Progenitor cell of endocrine pancreas (in vitro differentiated cells): ENCODE results near the gene CHRM4. TPM values are rescaled to one million over a fixed set of nuclear protein-coding genes. Genes with fewer than 3 reads are reported as not detected.

ENCODE experiments used
- DNase-seq: peaks from one replicate; pipeline ENCODE4 v3.0.0; 2021; ENCODE audit warnings: low spot score; ENCODE audit not compliant: unreplicated experiment
- H3K27ac Mint-ChIP-seq: 2 replicates; pipeline ENCODE4 v1.8.0; 2021; ENCODE audit warnings: mild to moderate bottlenecking, moderate library complexity, mixed read lengths
- H3K27me3 Mint-ChIP-seq: 2 replicates; pipeline ENCODE4 v1.8.0; 2021; ENCODE audit warnings: mixed read lengths
- H3K36me3 Mint-ChIP-seq: 2 replicates; pipeline ENCODE4 v1.8.0; 2022; ENCODE audit warnings: mixed read lengths; ENCODE audit not compliant: insufficient read depth
- H3K4me1 Mint-ChIP-seq: 2 replicates; pipeline ENCODE4 v1.8.0; 2021; ENCODE audit warnings: low read depth, mixed read lengths
- H3K4me3 Mint-ChIP-seq: 2 replicates; pipeline ENCODE4 v1.8.0; 2021; ENCODE audit warnings: low read depth, mild to moderate bottlenecking, moderate library complexity, mixed read lengths
- H3K9me3 Mint-ChIP-seq: 2 replicates; pipeline ENCODE4 v1.8.0; 2021; ENCODE audit warnings: low read depth, mixed read lengths
- total RNA-seq: library from RNA; stranded (reverse); gene quantifications from 2 replicates; pipeline ENCODE4 v1.2.1, GENCODE V29; 2021
- TF ChIP-seq, protein P1 (sequence below): fragments of 200-600 bp; sonication (generic); IDR thresholded peaks from one replicate; pipeline ENCODE4 v1.5.0; 2021; ENCODE audit warnings: antibody characterized with exemption, mild to moderate bottlenecking; ENCODE audit not compliant: unreplicated experiment

Gene CHRM4
- total RNA-seq, 1 donor from 2014 or later = 0.81 TPM

DNA sequence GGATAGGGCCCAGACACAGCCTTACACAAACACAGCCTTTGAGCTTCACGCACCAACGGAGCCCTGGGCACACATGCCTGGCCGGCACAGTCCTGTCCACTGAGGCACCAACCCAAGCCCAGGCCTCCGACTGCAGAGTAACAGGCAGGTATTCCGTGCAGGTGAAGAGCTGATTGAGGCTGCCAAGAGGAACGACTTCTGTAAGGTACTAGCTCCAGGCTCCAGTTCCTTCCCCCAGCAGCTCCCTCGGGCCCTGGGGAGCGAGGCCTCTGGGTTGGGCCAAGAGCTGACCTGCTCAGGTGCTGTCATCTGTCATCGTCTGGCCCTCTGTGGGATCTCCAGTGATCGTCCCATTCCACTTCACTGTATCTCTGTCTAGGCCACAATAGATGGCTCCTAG lies 13.3 kb downstream of the CHRM4 start:
- peaks cover 8% of the 10 kb centered on the region for H3K36me3 Mint-ChIP-seq
- no peak overlapping the region for H3K4me3 Mint-ChIP-seq
- peaks cover 7% of the 10 kb centered on the region for H3K4me1 Mint-ChIP-seq
- no peaks in the 10 kb centered on the region for H3K27me3 Mint-ChIP-seq
- H3K9me3 Mint-ChIP-seq = no peaks in the 10 kb centered on the region
- TF ChIP-seq, protein P1, sequence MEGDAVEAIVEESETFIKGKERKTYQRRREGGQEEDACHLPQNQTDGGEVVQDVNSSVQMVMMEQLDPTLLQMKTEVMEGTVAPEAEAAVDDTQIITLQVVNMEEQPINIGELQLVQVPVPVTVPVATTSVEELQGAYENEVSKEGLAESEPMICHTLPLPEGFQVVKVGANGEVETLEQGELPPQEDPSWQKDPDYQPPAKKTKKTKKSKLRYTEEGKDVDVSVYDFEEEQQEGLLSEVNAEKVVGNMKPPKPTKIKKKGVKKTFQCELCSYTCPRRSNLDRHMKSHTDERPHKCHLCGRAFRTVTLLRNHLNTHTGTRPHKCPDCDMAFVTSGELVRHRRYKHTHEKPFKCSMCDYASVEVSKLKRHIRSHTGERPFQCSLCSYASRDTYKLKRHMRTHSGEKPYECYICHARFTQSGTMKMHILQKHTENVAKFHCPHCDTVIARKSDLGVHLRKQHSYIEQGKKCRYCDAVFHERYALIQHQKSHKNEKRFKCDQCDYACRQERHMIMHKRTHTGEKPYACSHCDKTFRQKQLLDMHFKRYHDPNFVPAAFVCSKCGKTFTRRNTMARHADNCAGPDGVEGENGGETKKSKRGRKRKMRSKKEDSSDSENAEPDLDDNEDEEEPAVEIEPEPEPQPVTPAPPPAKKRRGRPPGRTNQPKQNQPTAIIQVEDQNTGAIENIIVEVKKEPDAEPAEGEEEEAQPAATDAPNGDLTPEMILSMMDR = no peak
- H3K27ac Mint-ChIP-seq = no peak overlapping the region
- DNase-seq = no peak

DNA sequence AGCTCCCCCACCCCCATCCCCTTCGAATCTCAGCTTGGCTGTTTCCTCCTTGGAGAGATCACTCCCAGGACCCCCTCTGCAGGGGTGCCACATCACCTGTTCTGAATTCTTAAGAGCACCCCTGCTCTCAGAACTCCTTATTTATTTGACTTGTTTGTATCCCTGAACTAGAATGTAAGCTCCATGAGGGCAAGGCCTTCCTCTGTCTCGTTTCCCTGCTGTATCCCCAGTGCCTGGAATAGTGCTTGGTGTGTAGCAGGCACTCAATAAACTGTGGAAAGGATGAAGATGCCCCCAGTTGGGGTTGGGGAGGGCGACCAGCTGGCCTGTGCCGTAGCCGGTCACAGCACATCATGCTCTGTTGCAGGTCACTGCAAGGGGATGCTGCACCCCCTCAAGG lies 13.7 kb downstream of the CHRM4 start:
- peaks cover 5% of the 10 kb centered on the region for H3K4me1 Mint-ChIP-seq
- peaks cover 8% of the 10 kb centered on the region for H3K36me3 Mint-ChIP-seq
- H3K4me3 Mint-ChIP-seq = no peak overlapping the region
- H3K27ac Mint-ChIP-seq = no peak overlapping the region
- H3K9me3 Mint-ChIP-seq = no peaks in the 10 kb centered on the region
- DNase-seq = no peak
- TF ChIP-seq, protein P1 = no peak
- H3K27me3 Mint-ChIP-seq = no peaks in the 10 kb centered on the region

DNA sequence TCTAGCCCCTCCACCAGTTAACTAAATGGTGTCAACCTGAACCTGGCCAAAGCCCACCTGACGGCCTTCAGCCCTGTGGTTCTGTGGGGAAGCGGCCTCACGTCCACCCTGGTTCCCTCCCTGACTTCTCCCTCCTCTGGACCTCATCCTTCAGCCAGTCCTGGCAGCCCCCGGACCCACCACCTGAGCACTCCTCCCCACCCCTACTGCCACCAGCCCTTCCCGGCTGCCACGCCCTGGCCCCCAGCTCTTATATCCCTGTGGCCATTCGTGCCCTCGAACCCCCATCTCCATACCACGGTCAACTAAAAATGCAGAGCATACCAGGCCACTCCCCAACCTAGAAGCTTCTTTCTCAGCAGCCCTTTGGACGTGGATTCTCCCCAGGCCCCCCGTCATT lies 14.3 kb downstream of the CHRM4 start:
- TF ChIP-seq, protein P1 = no peak
- DNase-seq = no peak
- Mint-ChIP-seq H3K27me3 (no peaks in the 10 kb centered on the region), H3K36me3 (peaks cover 8% of the 10 kb centered on the region), H3K27ac (no peak overlapping the region), H3K9me3 (no peaks in the 10 kb centered on the region), H3K4me3 (no peak overlapping the region), H3K4me1 (peaks cover 4% of the 10 kb centered on the region)

DNA sequence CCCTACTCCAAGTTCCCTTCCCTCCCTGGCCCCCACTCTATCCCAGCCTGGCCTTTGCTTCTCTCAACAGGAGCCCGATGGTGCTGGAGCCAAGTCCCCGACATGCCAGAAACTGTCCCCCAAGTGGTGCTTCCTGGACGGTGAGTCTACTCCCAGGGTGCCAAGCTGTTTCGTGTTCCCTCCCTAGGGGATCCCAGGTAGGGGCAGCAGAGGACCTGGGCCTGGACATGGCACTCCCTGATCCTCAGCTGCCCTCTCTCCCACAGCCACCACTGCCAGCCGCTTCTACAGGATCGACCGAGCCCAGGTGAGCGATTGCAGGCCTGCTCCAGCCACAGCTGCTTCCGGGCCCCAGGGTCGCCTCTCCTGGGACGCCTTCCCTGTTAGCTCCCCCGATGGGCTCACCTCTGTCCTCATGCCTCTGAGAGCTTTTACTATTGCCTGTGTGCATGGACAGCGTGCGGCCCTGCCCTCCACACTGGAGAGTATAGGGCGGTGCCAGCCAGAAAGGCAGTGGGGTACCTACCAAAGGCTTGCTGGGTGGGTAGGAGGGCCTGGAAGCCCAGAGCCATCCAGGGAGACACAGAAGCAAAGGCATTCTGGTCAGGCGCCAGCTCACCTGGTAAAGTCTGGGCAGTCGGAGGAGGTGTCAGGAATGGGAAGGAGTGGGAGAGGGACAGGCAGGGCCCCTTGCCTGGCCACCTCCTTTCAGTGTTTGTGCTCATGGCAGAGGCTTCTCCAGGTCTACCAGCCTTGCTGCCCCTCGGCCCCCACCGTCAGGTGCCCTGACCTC lies 15.1 kb downstream of the CHRM4 start:
- H3K36me3 Mint-ChIP-seq = peaks cover 8% of the 10 kb centered on the region
- peaks cover 4% of the 10 kb centered on the region for H3K4me1 Mint-ChIP-seq
- TF ChIP-seq, protein P1 = no peak
- no peak for DNase-seq
- H3K4me3 Mint-ChIP-seq = no peak overlapping the region
- H3K27ac Mint-ChIP-seq = no peak overlapping the region
- H3K9me3 Mint-ChIP-seq = no peaks in the 10 kb centered on the region
- no peaks in the 10 kb centered on the region for H3K27me3 Mint-ChIP-seq

DNA sequence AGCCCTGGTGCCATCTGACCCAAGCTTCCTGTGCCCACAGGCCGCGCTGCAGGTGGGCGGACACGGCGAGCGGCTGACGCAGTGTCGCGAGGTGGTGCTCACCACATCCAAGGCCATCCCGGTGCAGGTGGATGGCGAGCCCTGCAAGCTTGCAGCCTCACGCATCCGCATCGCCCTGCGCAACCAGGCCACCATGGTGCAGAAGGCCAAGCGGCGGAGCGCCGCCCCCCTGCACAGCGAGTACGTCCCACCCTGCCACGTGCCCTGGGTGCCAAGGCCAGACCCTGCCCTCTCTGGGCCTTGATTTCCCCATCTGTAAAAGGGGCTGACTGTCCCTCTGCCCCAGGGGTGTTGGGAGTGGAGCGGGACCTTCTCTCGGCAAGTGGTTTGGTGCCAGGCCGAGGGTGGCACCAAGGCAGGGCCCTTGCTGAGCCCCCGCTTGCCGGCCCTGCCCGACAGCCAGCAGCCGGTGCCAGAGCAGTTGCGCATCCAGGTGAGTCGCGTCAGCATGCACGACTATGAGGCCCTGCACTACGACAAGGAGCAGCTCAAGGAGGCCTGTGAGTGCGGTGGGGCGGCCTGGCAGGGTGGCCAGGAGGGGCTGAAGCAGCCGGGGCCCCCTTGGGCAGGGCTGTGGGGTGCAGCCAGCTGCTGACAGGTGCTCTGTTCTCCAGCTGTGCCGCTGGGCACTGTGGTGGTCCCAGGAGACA lies 16.0 kb downstream of the CHRM4 start:
- H3K27ac Mint-ChIP-seq = peak overlapping the region; percentile 90
- TF ChIP-seq, protein P1 = no peak
- DNase-seq = no peak
- no peaks in the 10 kb centered on the region for H3K9me3 Mint-ChIP-seq
- no peak overlapping the region for H3K4me3 Mint-ChIP-seq
- H3K27me3 Mint-ChIP-seq = no peaks in the 10 kb centered on the region
- peaks cover 4% of the 10 kb centered on the region for H3K4me1 Mint-ChIP-seq
- H3K36me3 Mint-ChIP-seq = peaks cover 8% of the 10 kb centered on the region
